GM20000 (cell line): Measurements from ENCODE around the gene MSANTD2.

Experiments used
- DNase-seq: peaks from one replicate; pipeline ENCODE4 v3.0.0; 2012; ENCODE audit warnings: low spot score
- TF ChIP-seq, protein P1 (sequence below): IDR thresholded peaks from 2 replicates; pipeline ENCODE4 v1.5.1; 2012; ENCODE audit warnings: mild to moderate bottlenecking, control low read depth; ENCODE audit errors: extremely low read depth, missing control alignments

The MSANTD2 gene

DNA sequence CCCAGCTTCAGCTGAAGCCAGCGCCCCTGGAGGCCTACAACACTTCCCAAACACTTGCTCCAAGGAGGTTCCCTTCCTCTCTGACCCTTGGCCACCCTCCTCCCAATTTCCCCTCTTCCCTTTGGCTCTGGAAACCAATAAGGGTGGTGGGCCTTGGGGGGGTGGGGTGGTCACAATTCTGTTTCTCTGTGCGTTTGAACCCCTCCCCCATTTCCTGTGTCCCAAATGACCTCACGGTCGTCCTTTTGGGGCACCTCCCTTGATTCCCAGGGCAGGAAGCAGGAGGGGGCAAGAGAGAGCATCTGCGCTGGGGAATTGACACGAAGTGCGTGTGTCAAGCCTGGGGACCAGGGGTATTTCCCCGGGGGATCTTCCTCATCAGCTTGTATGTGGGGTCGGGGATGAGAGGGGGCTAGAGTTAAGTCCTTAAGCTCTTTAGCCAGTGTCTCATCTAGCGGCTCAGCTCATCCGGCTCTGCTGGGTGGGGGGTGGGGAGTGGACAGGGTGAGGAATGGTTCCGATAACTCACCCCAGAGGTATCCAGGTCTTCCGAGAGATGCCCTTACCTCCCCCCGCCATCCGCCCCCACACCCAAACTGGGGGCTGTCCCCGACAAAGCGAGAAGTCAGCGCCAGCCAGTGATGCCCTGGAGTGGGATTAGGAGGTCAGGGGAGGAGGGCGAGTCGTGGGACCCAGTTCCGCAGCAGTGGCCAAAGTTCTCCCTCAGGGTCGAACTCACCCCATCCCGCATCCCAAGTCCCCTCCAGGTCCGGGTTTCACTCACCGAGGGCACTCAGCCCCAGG, 38.7 kb downstream of the MSANTD2 start:
- DNase-seq: peak; percentile 60
- TF ChIP-seq, protein P1, sequence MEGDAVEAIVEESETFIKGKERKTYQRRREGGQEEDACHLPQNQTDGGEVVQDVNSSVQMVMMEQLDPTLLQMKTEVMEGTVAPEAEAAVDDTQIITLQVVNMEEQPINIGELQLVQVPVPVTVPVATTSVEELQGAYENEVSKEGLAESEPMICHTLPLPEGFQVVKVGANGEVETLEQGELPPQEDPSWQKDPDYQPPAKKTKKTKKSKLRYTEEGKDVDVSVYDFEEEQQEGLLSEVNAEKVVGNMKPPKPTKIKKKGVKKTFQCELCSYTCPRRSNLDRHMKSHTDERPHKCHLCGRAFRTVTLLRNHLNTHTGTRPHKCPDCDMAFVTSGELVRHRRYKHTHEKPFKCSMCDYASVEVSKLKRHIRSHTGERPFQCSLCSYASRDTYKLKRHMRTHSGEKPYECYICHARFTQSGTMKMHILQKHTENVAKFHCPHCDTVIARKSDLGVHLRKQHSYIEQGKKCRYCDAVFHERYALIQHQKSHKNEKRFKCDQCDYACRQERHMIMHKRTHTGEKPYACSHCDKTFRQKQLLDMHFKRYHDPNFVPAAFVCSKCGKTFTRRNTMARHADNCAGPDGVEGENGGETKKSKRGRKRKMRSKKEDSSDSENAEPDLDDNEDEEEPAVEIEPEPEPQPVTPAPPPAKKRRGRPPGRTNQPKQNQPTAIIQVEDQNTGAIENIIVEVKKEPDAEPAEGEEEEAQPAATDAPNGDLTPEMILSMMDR: no peak

DNA sequence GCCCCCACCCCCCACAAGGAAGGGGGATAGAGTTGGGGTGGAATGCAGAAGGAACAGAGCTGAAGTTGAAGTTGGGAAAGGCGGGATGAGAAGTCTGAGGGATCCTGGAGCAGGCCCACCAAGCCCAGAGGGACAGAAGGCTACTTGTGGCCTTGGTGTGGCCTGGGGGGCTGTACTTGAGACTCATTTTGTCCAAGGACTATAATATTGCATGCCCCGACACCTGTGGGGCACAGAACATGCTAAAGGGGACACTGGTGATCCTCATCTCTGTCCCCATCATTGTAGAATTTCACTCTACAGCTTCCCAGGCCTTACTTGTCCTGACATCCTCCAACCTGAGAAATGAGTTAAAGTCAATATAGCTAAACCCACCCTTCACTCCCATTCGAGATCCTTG, 39.4 kb downstream of the MSANTD2 start:
- TF ChIP-seq, protein P1: no peak
- DNase-seq: no peak

DNA sequence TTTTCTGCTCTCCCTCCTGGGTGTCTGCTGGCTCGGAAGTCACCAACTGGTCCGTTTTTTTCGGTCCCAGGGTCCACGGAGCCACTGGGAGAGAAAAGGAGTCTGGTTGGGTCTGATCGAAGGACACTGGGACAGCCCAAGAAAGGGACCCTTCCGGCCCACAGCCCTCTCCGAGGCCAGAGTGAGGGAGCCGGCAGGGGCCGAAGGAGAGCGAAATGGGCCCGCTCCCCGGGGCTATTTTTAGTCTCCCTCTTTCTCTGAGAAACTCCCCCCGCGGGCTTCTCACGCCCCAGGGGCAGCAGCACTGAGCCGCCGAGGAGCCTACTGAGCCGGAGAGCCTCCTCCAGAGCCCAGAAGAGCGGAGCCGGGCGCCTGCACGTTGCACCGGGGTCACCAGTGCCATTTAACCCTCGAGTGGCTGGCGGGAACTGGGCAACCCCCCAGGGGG, 40.0 kb downstream of the MSANTD2 start:
- DNase-seq: peak; percentile 77
- TF ChIP-seq, protein P1: no peak

DNA sequence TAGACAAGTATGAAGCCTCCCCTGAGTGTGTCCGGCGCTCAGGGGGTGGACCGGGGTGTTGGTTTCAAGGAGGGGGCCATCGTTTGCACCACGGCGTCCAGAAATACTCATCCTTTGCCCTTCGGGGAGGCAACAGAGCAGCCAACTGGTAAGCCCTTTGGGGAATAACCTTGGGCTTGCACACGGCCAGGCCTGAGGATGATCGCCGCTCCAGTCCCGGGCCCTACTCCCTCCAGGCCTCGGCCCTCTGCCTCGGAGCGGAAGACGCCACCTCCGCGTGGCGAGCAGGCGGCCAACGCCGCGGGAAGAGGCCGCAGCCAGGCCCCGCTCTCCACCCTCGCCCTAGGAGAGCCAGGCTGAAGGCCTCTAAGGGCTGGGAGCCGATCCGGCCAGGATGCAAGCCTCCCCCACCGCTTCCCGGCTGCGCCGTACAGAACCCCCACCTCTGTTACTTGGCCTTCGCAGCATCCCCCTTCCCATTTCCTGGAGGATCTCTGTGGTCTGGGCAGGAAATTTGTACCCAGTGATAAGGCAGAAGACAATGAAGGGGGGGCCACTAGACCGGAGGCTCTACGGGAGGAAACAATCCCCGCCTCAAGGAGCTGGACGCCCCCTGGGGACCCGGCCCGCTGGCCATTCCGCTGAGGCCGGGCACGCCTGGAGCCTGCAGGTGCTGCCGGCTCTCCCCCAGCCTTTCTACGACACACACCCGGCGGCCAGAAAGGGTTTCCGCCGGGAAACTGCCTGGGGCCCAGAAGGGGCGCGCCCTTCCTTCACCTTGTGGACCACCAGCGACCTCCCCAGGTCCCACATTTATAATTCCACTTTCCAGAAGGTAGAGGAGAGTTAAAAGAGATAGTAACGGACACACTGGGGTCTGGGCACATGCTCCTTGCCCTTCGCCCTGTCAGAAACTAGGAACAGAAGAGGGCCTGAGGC, 40.7 kb downstream of the MSANTD2 start:
- TF ChIP-seq, protein P1: no peak
- DNase-seq: peak; percentile 60

DNA sequence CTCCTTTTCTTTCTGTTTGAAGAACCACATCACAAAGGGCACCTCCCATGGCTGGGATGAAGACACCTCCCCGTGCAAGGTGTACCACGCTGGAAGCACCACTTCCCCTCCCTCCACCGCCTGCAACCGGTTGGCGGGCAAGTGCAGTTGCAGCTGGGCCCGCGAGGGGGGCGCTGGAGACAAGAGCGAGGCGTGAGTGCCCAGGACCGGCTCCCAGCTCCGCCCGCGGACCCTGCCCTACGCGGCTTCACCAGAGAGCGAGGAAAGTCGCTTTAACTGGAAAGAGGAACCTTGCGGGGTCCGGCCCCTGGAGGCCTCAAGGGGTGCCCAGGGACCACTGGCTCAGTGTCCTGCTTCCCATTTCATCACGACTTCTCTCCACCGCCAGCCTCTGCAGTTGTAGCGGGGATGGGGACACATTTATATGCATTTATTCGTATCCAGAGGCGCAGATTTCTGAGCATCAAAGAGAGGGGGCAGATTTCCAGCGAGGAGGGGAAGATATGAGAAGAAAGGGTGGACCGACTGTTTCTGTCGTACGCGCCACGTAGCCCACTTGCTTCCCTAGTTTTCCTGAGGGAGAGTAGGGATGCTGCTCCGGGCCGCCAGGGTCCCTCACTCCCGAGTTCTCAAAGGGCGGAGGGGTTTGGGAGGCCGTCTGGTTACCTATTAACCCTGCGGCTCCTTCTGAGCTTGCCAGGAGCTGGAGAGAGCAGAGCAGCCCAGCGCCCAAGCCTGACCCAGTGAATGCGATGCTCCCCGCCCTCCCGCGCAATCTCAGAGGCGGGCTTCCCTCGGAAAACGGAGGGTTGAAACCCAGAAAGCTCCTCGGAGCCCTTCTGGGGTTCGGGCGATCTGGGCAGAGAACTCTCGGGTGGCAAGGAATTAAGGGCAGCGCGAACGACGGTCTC, 41.6 kb downstream of the MSANTD2 start:
- TF ChIP-seq, protein P1: peak; percentile 81
- peak; percentile 88 for DNase-seq

DNA sequence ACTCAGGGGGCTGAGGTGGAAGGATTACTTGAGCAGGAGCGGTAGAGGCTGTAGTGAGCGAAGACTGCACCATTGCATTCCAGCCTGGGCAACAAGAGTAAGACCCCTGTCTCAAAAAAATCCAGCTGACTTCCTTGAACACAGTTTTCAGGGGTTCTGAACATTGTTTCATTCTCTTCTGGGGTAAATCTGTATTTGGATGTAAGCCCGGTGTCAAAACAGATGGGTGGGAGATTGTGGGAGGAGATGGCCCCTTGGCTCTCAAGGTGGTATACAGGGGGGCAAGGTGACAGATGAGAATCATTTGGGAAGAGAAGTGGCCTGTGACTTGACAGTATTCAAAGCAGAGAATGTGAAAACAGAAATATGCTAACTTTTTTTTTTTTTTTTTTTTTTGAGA, 42.9 kb downstream of the MSANTD2 start:
- TF ChIP-seq, protein P1: no peak
- no peak for DNase-seq
